UCSD-AML1 (cell line): ENCODE results near the gene CENPX.
A peak's percentile ranks its signal among the peaks of the same experiment; 100 is the strongest.
"Not testable (repeated sequence)": the region's sequence is repeated elsewhere in the genome, so short reads cannot be mapped to it uniquely, and the experiment has no call there.

Experiments used
- DNase-seq: peaks from one replicate; lab custom pipeline; 2025; ENCODE audit not compliant: unreplicated experiment; lab: John Stamatoyannopoulos, UW

Gene CENPX

DNA sequence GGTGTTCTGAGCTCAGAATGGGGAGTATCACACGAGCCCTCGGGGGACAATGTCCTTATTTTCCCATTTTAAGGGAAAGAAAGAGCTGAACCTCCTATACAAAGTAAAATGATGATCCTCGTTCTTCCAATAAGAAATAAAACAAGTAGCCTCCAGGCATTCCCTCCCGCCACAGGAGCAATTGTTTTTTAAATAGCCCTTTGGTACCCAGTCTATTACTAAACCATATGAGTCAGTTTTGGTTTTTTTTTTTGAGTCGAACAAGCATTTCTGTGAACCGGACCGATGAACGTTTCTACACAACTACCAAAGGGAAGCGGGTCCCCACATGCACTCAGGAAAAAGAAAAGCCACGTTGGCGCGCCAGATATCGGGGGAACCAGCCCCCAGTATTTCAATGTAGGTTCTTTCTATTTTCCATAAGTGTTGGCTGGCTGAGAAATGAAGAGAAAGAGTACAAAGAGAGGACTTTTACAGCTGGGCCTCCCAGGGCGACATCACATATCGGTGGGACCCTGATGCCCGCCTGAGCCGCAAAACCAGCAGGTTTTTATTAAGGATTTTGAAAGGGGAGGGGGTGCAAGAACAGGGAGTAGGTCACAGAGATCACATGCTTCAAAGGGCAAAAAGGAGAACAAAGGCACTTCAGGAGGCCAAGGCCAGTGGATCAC lies 18.6 kb upstream of the CENPX start:
- DNase-seq, result no peak

DNA sequence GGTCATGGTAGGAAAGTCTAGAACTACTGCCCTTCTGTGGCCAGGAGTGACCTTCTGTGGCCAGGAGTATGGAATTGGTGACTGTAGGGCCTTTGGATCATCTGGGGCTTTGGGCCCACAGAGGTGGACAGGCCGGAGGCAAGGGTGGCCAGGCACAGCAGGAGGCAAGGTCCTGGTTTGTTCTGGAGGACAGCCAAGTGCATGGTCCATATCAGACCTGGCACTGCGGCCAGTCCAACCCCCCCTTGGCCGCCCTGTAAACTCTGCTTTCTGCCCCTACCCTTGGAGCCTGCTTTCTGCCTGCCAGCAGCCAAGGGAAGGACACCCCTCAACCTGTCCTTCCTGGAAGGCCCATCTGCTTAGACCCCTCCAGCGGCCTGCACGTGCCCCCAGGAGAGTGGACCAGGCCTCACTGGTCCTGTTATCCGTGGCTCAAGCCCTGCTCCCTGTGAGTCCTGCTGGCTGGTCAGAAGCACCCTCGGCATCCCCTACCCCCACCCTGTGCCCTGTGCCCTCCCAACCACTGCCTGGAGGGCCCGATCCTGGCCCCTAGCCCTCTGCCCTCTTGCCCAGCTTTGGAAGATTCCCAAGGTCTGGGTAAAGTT lies 17.1 kb upstream of the CENPX start:
- no peak for DNase-seq

DNA sequence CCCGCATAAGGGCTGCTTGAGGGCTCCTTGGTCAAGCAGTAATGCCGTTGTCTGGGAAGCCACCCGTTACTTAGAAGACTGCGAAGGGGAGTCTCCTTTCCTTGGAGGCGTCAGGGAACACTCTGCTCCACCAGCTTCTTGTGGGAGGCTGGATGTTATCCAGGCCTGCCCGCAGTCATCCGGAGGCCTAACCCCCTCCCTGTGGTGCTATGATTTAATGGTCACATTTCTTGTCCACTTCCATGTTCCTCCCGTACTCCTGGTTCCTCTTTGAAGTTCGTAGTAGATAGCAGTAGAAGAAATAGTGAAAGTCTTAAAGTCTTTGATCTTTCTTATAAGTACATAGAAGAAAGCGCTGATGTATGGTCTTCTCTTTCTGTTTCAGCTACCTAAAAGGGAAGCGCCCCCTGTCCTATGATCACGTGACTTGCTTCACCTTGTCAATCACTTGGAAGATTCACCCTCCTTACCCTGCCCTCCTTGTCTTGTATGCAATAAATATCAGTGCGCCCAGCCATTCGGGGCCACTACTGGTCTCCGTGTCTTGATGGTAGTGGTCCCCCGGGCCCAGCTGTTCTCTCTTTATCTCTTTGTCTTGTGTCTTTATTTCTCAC lies 16.2 kb upstream of the CENPX start:
- not testable (repeated sequence) for DNase-seq

DNA sequence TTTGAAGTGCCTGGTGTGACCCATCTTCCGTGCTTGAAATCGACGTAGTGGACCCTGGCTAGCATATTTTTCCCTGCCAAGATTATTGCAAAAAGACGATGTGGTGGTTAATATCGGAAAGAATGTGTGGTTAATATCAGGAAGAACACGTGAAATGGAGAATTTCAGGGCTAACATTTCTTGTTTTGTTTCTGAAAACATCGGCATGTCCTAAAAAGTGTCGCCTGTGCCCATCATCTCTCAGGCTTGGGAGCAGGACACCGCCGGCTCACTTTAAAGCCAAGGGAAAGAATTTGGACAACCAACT lies 15.2 kb upstream of the CENPX start:
- no peak for DNase-seq

DNA sequence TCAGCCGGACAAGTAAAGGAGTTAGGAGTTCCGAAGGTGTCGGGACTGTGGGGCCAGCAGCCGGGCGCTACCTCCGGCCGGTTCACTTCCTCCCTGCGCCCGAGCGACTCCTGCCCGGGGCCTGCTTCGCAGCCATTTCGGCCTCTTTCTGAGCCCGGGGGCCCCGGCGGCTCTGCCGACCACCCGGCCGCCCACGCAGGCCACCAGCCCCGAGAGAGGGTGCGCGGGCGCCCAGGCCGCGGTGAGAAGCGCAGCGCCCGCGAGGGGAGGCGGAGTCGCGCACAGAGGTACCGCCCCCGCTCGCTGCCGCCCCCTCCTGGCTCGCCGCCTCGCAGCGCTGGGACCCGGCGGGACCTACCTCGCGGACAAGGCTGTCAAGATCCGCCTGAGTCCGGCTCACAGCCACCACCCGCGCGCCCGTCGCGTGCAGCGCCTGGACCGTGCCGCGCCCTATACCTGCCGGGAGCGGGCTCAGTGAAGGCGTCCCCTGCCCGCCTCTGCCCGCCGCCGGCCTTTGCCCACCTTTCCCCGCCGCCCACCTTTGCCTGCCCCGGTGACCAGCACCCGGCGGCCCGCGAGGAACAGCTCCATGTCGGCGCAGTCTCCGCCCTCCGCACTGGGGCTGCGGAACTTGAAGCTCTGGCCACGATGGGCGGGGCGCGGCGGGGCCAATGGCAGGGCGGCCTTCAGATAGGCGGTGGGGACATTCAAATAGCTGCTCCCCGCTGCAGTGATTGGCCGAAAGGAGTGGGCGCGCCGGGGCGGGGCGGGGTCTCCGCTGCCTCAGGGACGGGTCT lies 14.6 kb upstream of the CENPX start, which contains the start of gene DCXR:
DCXR (minus strand) TSS at position 606 of the 797 bp plus-strand sequence; CDS start at position 591, 15 bp downstream.
- peak; percentile 97 for DNase-seq

DNA sequence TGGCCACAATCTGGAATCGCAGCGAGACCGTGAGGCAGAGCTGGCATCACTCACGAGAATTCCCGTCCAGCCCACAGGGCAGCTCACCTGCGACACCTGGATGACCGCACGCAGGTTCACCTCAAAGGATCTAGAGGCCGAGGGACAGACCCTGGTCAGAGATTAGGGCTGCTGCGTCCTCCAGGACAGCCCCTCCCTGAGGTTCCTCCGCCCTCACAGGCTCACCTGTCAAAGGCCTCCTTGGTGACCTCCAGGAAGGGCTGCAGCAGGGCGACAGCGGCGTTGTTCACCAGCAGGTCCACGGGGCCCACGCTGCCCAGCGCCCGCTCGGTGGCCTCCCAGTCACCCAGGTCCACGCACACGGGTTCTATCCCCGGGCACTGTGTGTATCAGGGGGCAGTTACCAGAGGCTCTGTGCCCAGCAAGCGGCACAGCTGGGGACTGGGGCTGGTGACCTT lies 14.0 kb upstream of the CENPX start:
- no peak for DNase-seq

DNA sequence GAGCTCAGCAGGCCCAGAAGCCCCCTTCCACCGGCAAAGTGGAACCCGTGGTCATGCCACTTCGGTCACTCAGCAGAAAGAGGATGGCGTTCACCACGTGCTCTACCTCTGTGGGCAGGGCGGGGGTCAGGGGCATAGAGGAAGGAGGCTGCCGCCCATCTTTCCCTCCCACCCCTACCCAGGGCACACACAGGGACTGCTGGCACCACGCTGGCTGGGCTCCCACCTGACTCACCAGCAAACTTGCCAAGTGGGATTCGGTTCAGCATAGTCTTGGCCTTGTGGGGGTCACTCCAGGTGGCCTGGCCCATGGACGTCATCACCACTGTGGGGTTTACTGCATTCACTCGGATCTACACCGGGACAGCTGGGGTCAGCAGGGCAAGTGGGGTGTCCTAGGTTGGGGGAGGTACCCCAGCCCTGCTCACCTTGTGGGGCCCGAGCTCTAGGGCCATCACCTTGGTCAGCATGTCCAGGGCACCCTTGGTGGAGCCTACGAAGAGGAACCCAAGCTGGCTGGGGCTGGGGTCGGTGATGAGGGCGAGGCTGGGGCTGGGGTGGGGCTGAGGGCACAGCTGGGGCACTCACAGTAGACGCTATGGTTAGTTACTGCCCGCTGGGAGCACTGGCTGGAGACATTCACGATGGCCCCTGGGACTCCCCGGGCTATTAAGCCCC lies 13.4 kb upstream of the CENPX start:
- no peak for DNase-seq

DNA sequence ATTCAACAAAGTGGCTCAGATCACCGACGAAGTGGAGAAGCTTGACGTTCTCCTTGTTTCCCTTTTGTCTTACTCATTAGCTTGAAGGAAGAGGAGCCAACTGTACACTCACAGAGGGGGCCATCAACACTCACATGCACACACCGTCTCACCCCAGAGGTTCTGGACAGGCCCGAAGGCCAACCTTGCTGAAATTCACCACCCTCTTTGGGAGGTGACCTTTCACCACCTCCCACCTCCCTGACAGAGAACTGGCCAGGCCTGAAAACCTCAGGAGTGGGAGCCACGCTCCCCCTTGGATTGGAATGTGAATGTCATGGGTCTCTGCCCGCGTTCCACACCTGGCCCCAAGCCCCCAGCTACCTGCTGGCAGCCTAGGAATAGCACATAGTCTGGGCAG lies 12.8 kb upstream of the CENPX start:
- no peak for DNase-seq

DNA sequence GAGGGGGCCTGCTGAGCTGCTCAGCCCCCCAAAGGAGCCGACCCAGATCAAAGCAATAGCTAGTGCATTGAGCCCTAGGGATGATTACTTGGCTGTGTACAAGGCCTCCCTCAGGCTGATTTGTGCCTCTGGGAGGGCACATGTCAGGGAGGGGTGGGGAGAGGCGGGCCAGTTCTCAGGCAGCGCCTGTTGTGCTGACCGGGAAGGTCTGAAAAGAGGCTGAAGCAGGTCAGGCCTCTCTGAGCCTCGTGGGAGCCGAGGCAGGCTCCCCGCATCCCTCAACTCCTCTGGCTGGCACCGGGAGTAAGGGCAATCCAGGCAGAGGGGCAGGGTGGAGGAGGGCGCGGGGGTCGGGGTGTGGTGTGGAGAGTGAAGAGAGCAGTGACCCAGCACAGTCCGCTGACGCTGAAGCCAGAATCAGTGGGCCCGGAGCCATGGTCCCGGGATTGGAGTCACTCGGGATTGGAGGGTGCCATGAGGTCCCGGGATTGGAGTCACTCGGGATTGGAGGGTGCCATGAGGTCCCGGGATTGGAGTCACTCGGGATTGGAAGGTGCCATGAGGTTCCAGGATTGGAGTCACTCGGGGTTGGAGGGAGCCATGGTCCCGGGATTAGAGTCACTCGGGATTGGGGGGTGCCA lies 11.8 kb upstream of the CENPX start:
- no peak for DNase-seq

DNA sequence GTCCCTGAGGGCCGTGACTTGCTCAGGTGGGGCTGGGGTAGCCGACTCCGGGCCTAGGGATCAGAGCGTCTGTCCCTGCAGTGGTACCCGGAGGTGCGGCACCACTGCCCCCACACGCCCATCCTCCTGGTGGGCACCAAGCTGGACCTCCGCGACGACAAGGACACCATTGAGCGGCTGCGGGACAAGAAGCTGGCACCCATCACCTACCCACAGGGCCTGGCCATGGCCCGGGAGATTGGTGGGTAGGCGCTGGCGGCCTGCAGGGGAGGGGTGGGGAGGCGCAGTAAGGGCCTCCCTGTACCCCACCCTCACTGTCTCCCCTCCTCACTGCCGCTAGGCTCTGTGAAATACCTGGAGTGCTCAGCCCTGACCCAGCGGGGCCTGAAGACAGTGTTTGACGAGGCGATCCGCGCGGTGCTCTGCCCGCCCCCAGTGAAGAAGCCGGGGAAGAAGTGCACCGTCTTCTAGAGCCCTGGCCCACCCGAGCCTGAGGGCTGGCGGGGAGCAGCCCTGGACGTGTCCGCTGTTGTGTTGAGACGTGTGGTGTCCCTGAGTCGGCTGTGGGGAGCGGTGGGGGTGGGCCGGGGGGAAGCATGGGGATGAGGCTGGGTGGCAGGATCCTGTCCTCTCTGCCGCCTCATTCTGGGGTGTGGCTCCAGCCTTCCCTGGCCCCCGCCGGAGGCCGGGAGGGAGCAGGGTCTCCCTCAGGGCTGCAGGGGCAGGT lies 10.8 kb upstream of the CENPX start:
- DNase-seq, result no peak

DNA sequence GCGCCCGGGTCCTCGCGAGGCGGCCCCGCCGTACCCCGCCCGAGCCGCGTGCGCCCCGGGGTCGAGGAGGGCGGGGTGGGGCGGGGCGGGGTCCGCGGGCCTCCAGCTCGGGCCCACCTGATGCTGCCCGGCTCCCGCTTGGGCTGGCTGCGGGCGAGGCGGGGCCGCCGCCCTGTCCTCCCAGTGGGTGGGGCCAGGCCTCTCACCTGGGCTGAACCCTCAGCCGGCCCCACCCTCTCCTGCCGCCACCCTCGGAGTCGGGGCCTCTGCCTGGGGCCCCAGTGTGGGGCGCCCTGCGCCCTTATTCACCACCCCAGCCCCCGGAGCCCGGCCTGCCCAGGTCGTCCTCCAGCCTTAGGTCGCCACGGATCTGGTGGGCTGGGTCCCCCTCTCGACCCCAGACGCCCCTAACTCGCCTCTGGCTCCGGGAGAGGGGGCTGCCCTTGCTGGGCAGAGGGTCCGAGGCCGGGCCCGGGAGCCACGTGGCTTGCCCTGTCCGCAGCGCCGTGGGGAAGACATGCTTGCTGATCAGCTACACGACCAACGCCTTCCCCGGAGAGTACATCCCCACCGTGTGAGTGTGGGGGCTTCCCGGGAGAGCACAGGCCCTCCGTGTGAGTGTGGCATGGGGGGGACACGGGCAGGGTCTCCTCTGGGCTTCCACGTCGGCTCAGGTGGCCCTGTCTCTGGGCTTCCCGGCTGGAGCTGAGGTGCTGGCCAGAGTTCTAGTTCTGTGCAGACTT lies 9.4 kb upstream of the CENPX start:
- no peak for DNase-seq

DNA sequence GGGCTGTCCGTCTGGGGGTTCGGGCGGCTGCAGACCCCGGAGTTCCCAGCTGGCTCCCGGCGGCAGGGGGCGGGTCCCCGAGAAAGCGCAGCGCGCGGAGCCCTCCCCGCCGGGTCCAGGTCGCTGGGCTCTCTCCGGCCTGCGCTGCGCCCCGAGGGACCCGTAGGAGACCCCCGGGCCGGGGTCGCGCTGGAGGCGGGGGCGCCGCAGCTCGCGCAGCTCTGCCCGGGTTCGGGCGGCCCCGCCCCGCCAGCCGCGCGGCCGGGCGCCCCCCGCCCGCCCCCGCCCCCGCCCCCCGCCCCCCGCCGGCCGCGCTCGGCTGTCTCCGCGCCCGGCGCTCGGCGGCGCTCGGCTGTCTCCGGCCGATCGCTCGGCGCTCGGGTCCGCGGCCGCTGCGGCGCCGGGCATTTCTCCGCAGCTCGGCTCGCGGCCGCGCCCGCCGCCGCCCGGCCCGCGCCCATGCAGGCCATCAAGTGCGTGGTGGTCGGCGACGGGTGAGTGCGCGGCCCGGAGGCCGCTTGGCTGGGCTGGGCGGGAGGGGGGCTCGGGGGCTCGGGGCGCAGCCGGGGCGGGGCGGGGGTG lies 8.7 kb upstream of the CENPX start, which contains the start of gene RAC3:
RAC3 (plus strand) TSS at position 376 of the 582 bp plus-strand sequence; CDS start at position 460, 84 bp downstream.
- DNase-seq, result peak; percentile 52

DNA sequence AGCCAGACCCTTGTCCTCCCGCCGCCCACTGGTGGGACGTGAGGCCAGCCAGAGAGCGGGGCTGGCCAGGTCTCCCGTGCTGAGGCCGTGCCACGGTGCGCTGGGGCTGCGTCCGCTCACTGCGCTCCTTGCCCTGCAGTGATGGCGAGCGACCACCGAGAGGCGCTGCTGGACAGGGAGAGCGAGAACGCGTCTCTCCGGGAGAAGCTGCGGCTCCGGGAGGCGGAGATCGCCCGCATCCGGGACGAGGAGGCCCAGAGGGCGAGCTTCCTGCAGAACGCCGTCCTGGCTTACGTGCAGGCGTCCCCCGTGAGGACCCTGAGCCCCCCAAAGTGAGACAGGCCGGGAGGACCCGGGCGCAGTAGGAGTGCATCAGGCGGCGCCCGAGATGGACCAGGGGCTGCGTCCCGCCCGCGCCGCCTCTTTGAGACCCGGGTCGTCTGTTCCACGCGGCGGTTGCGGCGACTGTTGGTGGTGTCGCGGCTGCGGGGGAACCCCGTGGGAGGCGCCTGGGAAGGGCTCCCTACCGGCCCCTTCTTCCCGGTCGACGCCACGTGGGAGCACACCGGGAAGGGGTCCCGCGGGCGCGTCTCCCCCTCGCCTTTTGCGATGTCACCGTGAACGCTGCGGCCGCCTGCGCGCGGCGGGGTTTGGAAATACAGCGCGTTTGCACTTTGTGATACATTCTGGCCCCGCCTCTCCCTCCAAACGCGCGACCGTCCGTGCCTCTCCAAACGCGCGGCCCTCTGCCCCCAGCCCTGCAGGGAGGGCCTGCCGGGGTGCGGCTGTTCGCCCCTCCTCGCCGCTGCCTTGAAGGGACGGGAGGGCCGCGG lies 8.0 kb upstream of the CENPX start:
- peak; percentile 84 for DNase-seq

DNA sequence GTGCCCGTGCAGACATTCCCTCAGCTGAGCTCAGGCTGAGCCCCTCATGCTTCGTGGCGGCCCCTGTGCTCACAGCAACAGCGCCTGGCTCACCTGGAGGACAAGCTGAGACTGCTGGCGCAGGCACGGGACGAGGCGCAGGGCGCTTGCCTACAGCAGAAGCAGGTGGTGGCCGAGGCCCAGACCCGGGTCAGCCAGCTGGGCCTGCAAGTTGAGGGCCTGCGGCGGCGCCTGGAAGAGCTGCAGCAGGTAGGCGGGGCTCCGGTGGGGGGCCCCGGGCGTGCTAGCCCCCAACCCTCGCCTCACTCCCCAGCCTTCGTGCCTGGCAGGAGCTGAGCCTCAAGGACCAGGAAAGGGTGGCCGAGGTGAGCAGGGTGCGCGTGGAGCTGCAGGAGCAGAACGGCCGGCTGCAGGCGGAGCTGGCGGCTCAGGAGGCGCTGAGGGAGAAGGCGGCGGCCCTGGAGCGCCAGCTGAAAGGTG lies 7.4 kb upstream of the CENPX start:
- no peak for DNase-seq

DNA sequence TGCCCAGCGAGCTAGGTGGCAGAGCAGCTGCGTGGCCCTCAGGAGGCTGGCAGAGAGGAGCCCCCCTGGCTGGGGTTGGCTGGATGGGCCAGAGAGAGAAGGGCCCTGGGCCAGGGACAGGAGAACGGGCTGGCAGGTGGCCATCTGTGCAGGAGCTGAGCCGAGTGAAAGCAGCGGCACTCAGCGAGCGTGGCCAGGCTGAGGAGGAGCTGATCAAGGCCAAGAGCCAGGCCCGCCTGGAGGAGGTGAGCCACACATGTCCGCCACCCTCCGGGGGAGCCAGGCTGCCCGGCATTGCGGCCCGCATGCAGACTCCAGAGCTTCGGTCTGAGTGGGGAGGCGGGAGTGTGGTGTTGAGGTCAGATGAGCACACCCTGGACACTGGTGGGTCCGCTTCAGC lies 6.7 kb upstream of the CENPX start:
- DNase-seq, result no peak

DNA sequence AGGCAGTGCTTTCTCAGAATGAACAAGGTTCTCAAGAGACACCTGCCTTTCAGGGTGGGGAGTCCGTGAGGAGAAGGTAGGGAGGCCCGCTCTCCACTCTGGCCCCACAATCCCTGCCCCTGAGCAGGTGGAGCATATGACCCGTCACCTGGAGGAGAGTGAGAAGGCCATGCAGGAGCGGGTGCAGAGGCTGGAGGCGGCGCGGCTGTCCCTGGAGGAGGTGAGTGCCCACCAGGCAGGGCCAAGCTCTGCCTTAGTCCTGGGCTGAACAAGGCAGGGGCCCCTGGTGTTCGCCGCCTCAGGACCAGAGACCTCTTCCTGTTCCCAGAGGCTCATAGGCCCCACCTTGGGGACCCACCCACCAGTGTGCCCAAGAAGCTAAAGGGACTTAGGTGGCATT lies 6.3 kb upstream of the CENPX start:
- DNase-seq, result no peak

DNA sequence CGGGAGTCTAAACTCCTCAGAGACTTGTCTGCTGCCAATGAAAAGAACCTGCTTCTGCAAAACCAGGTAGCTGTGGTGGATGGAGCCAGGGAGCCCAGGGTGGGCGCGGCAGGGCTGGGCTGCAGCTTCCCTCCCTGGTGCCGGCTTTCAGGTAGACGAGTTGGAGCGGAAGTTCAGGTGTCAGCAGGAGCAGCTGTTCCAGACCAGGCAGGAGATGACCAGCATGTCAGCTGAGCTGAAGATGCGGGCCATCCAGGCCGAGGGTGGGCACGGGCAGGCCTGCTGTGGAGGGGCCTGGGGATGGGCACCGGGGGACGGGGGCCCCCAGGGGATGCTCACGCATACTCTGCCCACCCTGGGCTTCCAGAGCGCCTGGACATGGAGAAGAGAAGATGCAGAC lies 5.6 kb upstream of the CENPX start:
- no peak for DNase-seq
